Measurements from ENCODE around the gene HIP1.

DNA sequence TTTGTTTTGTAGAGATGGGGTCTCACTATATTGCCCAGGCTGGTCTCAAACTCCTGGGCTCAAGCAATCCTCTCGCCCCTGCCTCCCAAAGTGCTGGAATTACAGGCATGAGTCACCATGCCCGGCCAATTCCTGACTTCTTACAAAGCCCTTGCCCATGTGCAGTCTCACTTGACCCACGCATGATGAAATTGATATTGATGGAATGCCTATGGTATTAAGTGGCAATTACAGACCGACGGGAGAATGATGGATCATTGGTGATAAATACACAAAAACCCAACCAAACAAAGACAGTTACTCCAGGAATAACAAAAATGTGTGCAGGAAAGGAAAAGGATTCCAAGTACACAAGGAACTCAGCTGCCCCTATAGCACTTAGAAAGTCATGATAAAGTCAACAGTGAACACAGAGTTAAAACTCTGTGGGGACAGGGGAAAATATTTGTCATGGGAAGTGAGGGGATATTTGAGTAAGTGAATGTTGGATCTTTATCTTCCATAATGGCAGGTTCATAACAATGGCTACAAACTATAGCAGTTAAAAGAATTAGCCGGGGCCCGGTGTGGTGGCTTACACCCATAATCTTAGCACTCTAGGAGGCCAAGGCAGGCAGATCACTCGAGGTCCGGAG is 21.6 kb downstream of the HIP1 start:
- TF ChIP-seq, protein P1, sequence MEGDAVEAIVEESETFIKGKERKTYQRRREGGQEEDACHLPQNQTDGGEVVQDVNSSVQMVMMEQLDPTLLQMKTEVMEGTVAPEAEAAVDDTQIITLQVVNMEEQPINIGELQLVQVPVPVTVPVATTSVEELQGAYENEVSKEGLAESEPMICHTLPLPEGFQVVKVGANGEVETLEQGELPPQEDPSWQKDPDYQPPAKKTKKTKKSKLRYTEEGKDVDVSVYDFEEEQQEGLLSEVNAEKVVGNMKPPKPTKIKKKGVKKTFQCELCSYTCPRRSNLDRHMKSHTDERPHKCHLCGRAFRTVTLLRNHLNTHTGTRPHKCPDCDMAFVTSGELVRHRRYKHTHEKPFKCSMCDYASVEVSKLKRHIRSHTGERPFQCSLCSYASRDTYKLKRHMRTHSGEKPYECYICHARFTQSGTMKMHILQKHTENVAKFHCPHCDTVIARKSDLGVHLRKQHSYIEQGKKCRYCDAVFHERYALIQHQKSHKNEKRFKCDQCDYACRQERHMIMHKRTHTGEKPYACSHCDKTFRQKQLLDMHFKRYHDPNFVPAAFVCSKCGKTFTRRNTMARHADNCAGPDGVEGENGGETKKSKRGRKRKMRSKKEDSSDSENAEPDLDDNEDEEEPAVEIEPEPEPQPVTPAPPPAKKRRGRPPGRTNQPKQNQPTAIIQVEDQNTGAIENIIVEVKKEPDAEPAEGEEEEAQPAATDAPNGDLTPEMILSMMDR (IDR thresholded peaks at IDR 0.05): no peak
- TF ChIP-seq ZFX (IDR thresholded peaks at IDR 0.05; ENCODE audit: borderline replicate concordance): no peak
